NCI-H1417 (cell line): Measurements from ENCODE around the gene SLC26A6.

Source experiments
- DNase-seq, 3 experiments: peaks; one replicate each; lab custom pipeline; 2025; lab: John Stamatoyannopoulos, UW

SLC26A6 gene, protein sequence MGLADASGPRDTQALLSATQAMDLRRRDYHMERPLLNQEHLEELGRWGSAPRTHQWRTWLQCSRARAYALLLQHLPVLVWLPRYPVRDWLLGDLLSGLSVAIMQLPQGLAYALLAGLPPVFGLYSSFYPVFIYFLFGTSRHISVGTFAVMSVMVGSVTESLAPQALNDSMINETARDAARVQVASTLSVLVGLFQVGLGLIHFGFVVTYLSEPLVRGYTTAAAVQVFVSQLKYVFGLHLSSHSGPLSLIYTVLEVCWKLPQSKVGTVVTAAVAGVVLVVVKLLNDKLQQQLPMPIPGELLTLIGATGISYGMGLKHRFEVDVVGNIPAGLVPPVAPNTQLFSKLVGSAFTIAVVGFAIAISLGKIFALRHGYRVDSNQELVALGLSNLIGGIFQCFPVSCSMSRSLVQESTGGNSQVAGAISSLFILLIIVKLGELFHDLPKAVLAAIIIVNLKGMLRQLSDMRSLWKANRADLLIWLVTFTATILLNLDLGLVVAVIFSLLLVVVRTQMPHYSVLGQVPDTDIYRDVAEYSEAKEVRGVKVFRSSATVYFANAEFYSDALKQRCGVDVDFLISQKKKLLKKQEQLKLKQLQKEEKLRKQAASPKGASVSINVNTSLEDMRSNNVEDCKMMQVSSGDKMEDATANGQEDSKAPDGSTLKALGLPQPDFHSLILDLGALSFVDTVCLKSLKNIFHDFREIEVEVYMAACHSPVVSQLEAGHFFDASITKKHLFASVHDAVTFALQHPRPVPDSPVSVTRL

DNA sequence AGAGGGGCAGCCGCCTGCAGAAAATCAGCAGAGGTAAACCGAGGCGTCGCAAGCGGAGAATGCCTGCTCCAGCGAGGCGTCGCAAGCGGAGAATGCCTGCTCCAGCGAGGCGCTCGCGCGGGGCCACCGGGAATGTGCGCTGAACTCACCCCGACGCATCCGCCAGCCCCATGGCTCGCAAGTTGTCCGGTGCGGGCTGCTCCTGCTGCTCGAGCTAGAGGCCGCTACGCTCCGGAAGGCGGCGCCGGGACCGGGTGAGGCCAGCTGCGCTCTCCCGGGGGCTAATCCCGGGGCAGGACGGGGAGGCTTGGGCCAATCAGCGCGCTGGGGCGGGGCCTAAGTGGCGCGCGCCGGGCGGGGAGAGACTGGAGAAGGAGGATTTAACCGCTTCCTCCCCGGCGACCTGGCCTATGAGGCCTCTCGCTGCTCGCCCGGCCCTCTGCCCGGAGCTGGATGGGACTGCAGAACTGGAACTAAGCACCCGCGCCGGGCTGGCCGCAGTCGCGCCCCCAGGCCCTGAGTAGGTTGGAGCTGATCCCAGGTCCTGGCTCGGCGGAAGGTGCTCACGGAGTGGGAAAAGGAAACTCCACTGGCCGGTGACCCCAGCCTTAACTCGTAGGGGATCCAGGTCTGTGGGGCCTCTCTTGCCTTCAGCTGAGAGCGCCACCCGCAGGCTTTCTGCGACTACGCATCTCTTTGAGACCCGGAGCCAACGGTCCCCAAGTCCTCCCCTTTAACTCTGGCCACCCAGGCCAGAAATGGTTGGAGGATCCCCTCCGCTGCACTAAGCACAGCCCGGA is at the start of gene SLC26A6:
SLC26A6 (minus strand) TSS at position 240 of the 800 bp plus-strand sequence; CDS start at position 172, 68 bp downstream.
- peak; percentile 88 to 93 (median 91) for DNase-seq

- no peak for DNase-seq
Measured at GRCh38 chr3:48684480-48685143, 49.4 kb upstream of the SLC26A6 start.

DNA sequence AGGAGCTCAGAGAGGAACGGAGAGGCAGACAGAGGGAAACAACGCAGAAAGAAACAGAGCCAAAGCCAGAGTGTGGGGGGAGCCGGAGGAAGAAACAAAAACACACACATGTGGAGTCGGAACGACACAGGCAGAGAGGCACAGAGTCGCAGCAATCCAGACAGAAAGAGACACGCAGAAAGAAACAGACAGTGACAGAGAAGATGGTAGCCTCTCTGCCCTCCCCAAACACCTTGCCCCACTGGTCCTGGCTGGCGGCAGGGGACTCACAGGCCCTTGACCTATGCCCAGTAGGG is 48.7 kb upstream of the SLC26A6 start:
- DNase-seq = no peak

- DNase-seq = no peak
Measured at GRCh38 chr3:48682786-48683185, 47.5 kb upstream of the SLC26A6 start.

GRCh38 chr3:48681974-48682610 is 46.8 kb upstream of the SLC26A6 start:
- no peak for DNase-seq

DNA sequence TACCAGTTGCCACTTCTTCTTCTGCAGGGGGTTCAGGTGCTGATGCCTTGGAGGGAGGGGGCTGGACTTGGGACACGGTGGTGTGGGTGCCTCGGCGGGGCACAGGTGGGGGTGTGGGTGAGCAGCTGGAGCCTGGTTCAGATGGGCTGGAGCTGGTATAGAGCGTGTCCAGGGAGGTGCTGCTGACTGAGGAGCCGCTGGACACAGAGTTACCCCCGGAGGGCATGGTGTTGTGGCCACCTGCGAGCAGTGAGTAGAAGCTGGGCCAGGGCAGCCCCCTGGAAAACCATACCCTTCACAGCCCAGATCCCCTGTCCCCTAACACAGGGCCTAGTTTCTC is 46.2 kb upstream of the SLC26A6 start:
- DNase-seq = no peak

DNA sequence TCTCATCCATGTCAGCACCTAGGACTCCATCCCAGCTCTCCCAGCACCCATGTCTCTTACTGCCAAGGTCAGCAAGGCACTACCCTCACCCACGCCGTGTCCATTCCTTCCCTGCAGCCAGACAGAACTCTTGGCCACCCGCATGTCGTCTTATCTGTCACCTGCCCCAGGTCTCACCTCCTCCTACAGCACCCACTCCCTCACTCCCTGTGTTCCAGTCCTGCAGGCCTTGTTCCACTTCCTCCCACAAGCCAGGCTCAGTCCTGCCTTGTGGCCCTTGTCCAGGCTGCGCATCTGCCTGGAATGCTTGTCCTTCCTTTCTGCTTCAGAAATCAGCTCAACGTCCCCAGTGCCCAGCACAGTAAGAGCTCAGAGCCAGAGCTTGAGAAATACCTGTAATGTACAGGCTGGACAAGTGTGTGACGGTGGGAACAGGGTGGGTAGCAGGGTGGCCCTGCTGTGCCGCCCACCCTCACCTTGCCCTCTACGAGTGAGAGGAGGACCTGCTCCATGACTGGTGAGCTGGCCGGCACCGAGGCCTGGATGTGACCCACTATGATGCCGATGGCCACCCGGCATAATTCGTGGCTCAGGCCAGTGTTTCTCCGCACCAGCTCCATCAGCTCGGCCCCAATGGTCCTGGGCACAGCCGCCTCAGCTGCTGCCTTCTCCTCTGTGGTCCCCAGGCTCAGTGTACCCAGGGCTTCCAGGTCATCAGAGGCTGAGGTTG is 45.7 kb upstream of the SLC26A6 start:
- no peak for DNase-seq

DNA sequence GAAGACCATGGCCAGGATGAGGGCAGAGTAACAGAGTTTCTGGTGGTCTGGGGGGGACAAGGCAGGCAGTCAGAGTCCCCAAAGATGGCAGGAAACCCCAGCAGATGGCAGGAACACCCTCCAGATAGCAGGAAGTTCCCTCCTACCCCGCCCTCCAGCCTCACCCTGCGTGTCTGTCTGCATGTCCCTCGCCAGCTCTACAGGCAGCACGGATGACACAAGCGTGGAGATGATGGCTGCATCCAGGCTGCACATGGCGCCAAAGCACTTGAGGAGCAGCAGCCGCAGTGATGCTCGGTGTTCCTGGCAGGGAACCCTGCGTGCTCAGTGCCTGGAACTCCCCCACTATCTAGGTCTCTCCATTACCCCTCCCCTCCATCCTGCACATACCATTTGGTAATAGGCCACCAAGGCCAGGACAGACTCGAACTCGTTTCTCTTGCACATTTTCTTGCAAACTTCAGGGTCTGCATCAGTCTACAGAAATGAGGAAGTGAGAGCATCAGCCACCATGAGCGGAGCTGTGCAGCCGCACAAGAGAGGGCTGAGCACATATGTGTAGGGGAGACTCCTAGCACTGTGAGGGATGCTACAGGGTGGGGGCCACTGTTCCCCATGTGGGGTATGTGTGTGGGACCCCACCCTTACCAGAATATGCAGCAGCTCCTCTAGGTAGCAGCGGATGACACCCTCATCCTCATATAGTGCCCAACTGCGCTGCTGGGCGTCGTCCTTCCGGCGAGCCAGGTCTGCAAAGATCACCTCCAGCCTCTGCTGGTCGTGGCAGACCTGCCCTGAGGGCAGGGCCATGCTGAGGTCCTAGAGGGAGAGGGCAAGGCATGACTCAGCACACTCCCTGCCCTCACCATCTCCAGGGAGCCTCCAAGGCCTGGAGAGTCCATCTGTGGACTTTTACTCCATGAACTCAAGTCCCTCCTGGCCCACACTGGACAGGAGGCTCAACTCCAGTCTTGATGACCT is 44.4 kb upstream of the SLC26A6 start:
- no peak for DNase-seq

DNA sequence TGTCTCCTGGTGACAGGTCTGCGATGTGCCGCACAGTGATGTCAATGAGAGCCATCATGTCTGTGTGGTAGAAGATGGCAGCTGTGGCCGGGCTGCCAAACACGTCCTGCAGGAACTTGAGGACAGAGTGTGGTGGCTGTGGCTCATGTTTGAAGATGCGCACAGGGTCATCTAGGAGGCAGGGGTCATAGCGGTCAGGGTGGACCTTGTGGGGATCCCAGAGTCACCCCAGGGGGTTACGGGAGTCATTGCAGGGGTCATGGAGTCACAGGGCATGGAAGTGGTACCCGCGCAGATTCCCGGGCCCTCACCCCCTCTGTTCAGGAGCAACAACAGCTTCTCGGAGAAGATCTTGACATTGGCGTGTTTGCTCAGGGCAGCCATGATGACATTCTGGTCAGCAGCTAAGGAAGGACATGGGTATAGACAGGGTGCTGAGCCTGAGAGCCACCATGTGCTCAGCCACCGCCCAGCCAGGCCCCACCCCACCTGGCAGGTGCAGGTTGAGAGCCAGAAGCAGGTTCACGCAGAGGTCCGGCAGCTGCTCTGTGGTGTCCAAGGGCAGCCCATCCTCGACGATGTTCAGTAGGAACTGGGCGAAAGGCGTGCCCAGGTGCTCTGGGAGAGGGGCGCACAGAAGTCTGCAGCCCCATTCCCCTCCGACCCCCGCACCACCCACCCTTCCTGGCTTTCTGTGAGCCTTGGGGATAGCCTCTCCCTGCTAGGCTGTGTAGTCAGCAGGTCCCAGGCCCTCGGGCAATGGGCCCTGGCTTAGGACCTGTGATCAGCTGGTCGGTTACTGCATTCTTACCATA is 43.5 kb upstream of the SLC26A6 start:
- no peak for DNase-seq

- no peak for DNase-seq
Measured at GRCh38 chr3:48678056-48678455, 42.8 kb upstream of the SLC26A6 start.

DNA sequence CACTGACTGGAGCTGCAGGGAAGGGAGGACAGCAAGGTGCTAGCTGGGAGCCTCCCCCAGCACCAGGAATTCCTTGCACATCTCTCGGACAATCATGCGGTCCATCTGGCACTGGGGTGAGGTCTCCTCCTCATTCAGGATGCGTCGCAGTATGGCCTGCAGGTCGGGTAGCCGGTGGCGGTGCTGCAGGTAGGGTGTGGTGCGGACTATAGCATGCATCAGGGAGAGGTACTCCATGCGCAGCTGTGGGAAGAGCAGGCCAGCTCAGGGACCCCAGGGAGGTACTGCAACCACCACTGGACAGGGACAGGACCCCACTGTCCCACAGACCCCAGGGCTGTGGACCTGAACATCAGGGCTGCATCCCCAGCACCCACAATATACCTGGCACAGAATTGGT is 39.2 kb upstream of the SLC26A6 start:
- no peak for DNase-seq

DNA sequence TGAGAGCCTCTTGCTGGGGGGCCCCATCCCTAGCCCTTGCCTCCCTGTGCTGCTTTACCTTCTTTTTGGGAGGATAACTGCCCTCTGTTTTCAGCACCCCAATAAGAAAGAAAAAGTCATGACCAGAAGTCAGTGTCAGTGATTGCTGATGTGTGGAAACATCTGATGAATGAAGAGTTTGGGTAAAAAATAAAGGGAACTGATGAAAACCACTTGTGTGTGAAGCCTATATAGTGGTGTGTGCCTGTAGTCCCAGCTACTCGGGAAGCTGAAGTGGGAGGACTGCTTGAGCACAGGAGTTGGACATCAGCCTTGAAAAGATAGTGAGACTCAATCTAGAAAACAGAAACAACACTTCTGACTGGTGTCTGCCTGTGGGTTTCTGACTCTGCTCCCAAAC is 37.3 kb upstream of the SLC26A6 start:
- no peak for DNase-seq

DNA sequence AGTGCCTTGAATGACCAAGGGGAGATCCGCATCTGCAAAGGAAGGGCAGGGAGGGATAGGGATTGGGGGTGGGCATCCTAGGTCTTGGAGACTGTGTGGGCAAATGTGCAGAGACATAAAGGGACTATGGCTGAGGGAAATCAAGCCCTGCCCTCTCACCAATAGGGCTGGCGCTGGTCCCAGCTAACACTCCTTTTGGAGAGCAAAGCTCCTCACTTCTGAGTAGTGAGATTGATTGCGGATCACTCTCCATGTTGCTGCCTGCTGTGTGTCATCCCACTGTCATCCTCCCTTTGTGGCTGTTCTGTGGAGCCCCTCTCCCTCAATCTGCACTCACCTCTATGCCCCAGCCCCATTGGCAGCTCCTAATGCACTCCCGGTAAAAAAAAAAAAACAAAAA is 29.7 kb upstream of the SLC26A6 start:
- no peak for DNase-seq

GRCh38 chr3:48664313-48664644 is 29.0 kb upstream of the SLC26A6 start:
- no peak for DNase-seq

DNA sequence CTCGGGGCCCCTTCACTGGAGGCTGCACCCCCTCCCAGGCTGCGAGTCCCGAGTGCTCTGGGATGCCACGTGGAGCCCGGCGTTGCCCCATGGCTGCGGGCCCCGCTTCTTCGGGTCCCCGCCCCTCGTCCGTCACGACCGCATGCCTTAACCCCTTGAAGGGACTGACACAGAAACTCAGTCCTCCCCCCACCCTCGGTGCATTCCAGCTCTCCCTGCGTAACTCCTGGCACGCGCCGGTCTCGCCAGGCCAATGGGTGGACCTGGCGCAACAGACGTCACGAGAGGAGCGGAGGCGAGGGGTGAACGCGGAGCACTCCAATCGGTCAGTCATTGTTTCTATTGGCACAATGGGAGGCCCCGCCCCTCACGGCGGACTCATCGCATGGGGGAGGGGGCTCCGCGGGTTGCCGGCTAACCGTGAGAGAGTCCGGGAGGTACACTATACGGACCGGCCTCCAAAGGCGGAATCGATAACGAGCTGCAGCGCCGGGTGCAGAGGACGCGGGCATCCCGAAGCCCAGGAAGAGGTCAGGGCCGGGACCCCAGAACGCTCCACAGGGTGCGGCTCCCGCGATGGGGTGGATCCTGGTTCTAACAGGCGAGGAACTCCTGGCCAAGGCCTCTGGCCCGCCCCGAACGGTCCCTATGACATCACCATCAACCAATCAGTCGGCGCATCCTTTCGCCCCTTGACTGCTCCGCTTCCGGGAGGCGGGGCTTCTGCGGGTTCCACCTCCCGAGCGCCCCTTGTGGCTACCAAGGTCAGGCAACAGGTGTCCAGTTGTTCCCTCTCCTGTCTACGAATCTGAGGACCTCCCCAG is 28.4 kb upstream of the SLC26A6 start:
- DNase-seq = peak; percentile 91 to 98 (median 96)

- DNase-seq = peak; percentile 81 to 91 (median 83)
Measured at GRCh38 chr3:48662753-48663488, 27.7 kb upstream of the SLC26A6 start, which contains the start of gene CELSR3. CELSR3 (minus strand) TSS chr3:48662886; CDS start chr3:48662634, 252 bp downstream.

GRCh38 chr3:48662145-48662752 is 27.0 kb upstream of the SLC26A6 start:
- DNase-seq = peak in 1 of 3 experiments; percentile 31
